ENCODE measurements around the gene SCO2.
"Not testable (repeated sequence)": the region's sequence is repeated elsewhere in the genome, so short reads cannot be mapped to it uniquely, and the experiment has no call there.

Gene SCO2

GRCh38 chr22:50522208-50522805, 3.1 kb downstream of the SCO2 start:
- Histone ChIP-seq H3K4me1 (ENCODE audit: control insufficient read depth, insufficient read depth, low read length) (peaks cover 23% of the 10 kb centered on the region), H3K36me3 (ENCODE audit: insufficient read depth, low read length) (peaks cover 53% of the 10 kb centered on the region), H3K4me2 (ENCODE audit: low read length) (no peak overlapping the region), H3K4me3 (ENCODE audit: low read length) (no peak overlapping the region), H3K9me3 (replicated peaks; ENCODE audit: low read length) (no peaks in the 10 kb centered on the region), H3K27me3 (ENCODE audit: control insufficient read depth, insufficient read depth, low read length) (no peaks in the 10 kb centered on the region), H3K9ac (ENCODE audit: low read depth, low read length) (no peak overlapping the region)

- no peak overlapping the region for H3K4me3 ChIP-seq (ENCODE audit: low read length)
- H3K36me3 ChIP-seq (ENCODE audit: insufficient read depth, low read length) = peaks cover 59% of the 10 kb centered on the region
- no peak overlapping the region for H3K9ac ChIP-seq (ENCODE audit: low read depth, low read length)
- H3K27me3 ChIP-seq (ENCODE audit: control insufficient read depth, insufficient read depth, low read length) = no peaks in the 10 kb centered on the region
- H3K4me2 ChIP-seq (ENCODE audit: low read length) = no peak overlapping the region
- no peaks in the 10 kb centered on the region for H3K9me3 ChIP-seq (replicated peaks; ENCODE audit: low read length)
- peaks cover 17% of the 10 kb centered on the region for H3K4me1 ChIP-seq (ENCODE audit: control insufficient read depth, insufficient read depth, low read length)
These were observed 3.7 kb downstream of the SCO2 start for GRCh38 chr22:50521710-50522109.

- Histone ChIP-seq H3K9ac (ENCODE audit: low read depth, low read length) (no peak overlapping the region), H3K36me3 (ENCODE audit: insufficient read depth, low read length) (peaks cover 63% of the 10 kb centered on the region), H3K4me2 (ENCODE audit: low read length) (no peak overlapping the region)
These were observed 4.5 kb downstream of the SCO2 start for GRCh38 chr22:50520826-50521453.

GRCh38 chr22:50520184-50520583, 5.2 kb downstream of the SCO2 start:
- not testable (repeated sequence) for H3K9ac ChIP-seq (ENCODE audit: low read depth, low read length); H3K4me2 ChIP-seq (ENCODE audit: low read length); H3K27me3 ChIP-seq (ENCODE audit: control insufficient read depth, insufficient read depth, low read length); H3K9me3 ChIP-seq (replicated peaks; ENCODE audit: low read length); H3K4me3 ChIP-seq (ENCODE audit: low read length)
- H3K36me3 ChIP-seq (ENCODE audit: insufficient read depth, low read length) = peaks cover 63% of the 10 kb centered on the region
- peaks cover 15% of the 10 kb centered on the region for H3K4me1 ChIP-seq (ENCODE audit: control insufficient read depth, insufficient read depth, low read length)

More at GRCh38 chr22:50520826-50521453, 4.5 kb downstream of the SCO2 start:
- H3K27me3 ChIP-seq (ENCODE audit: control insufficient read depth, insufficient read depth, low read length) = no peaks in the 10 kb centered on the region
- H3K9me3 ChIP-seq (replicated peaks; ENCODE audit: low read length) = no peaks in the 10 kb centered on the region
- peaks cover 15% of the 10 kb centered on the region for H3K4me1 ChIP-seq (ENCODE audit: control insufficient read depth, insufficient read depth, low read length)
- H3K4me3 ChIP-seq (ENCODE audit: low read length) = no peak overlapping the region

- H3K9me3 ChIP-seq (replicated peaks; ENCODE audit: low read length) = no peaks in the 10 kb centered on the region
- H3K4me2 ChIP-seq (ENCODE audit: low read length) = no peak overlapping the region
- peaks cover 7% of the 10 kb centered on the region for H3K4me1 ChIP-seq (ENCODE audit: control insufficient read depth, insufficient read depth, low read length)
- H3K36me3 ChIP-seq (ENCODE audit: insufficient read depth, low read length) = peaks cover 59% of the 10 kb centered on the region
- no peak overlapping the region for H3K9ac ChIP-seq (ENCODE audit: low read depth, low read length)
- H3K4me3 ChIP-seq (ENCODE audit: low read length) = no peak overlapping the region
- H3K27me3 ChIP-seq (ENCODE audit: control insufficient read depth, insufficient read depth, low read length) = no peaks in the 10 kb centered on the region
These were observed 6.2 kb downstream of the SCO2 start for GRCh38 chr22:50519151-50519550.

GRCh38 chr22:50518606-50519005, 6.8 kb downstream of the SCO2 start:
- Histone ChIP-seq H3K4me3 (ENCODE audit: low read length) (no peak overlapping the region), H3K9me3 (replicated peaks; ENCODE audit: low read length) (no peaks in the 10 kb centered on the region), H3K36me3 (ENCODE audit: insufficient read depth, low read length) (peaks cover 54% of the 10 kb centered on the region), H3K4me2 (ENCODE audit: low read length) (no peak overlapping the region), H3K9ac (ENCODE audit: low read depth, low read length) (no peak overlapping the region), H3K4me1 (ENCODE audit: control insufficient read depth, insufficient read depth, low read length) (peaks cover 1% of the 10 kb centered on the region), H3K27me3 (ENCODE audit: control insufficient read depth, insufficient read depth, low read length) (no peaks in the 10 kb centered on the region)

GRCh38 chr22:50517495-50518260, 7.7 kb downstream of the SCO2 start:
- no peak overlapping the region for H3K4me3 ChIP-seq (ENCODE audit: low read length)
- H3K27me3 ChIP-seq (ENCODE audit: control insufficient read depth, insufficient read depth, low read length) = no peaks in the 10 kb centered on the region
- no peak overlapping the region for H3K9ac ChIP-seq (ENCODE audit: low read depth, low read length)
- H3K9me3 ChIP-seq (replicated peaks; ENCODE audit: low read length) = no peaks in the 10 kb centered on the region
- H3K4me1 ChIP-seq (ENCODE audit: control insufficient read depth, insufficient read depth, low read length) = no peaks in the 10 kb centered on the region
- H3K36me3 ChIP-seq (ENCODE audit: insufficient read depth, low read length) = peaks cover 45% of the 10 kb centered on the region
- H3K4me2 ChIP-seq (ENCODE audit: low read length) = no peak overlapping the region

- Histone ChIP-seq H3K36me3 (ENCODE audit: insufficient read depth, low read length) (peaks cover 40% of the 10 kb centered on the region), H3K4me3 (ENCODE audit: low read length) (no peak overlapping the region), H3K4me2 (ENCODE audit: low read length) (no peak overlapping the region), H3K9ac (ENCODE audit: low read depth, low read length) (no peak overlapping the region), H3K9me3 (replicated peaks; ENCODE audit: low read length) (no peaks in the 10 kb centered on the region), H3K27me3 (ENCODE audit: control insufficient read depth, insufficient read depth, low read length) (no peaks in the 10 kb centered on the region), H3K4me1 (ENCODE audit: control insufficient read depth, insufficient read depth, low read length) (no peaks in the 10 kb centered on the region)
These were observed 8.5 kb downstream of the SCO2 start for GRCh38 chr22:50516891-50517290.

GRCh38 chr22:50516068-50516467, 9.3 kb downstream of the SCO2 start:
- Histone ChIP-seq H3K9me3 (replicated peaks; ENCODE audit: low read length) (no peaks in the 10 kb centered on the region), H3K4me3 (ENCODE audit: low read length) (no peak overlapping the region), H3K4me2 (ENCODE audit: low read length) (no peak overlapping the region), H3K27me3 (ENCODE audit: control insufficient read depth, insufficient read depth, low read length) (no peaks in the 10 kb centered on the region), H3K36me3 (ENCODE audit: insufficient read depth, low read length) (peaks cover 34% of the 10 kb centered on the region), H3K9ac (ENCODE audit: low read depth, low read length) (no peak overlapping the region), H3K4me1 (ENCODE audit: control insufficient read depth, insufficient read depth, low read length) (no peaks in the 10 kb centered on the region)

GRCh38 chr22:50513175-50513574, 12.2 kb downstream of the SCO2 start:
- H3K36me3 ChIP-seq (ENCODE audit: insufficient read depth, low read length) = peaks cover 18% of the 10 kb centered on the region
- peaks cover 11% of the 10 kb centered on the region for H3K4me1 ChIP-seq (ENCODE audit: control insufficient read depth, insufficient read depth, low read length)
- H3K9ac ChIP-seq (ENCODE audit: low read depth, low read length) = no peak overlapping the region
- H3K4me3 ChIP-seq (ENCODE audit: low read length) = no peak overlapping the region
- H3K9me3 ChIP-seq (replicated peaks; ENCODE audit: low read length) = no peaks in the 10 kb centered on the region
- no peaks in the 10 kb centered on the region for H3K27me3 ChIP-seq (ENCODE audit: control insufficient read depth, insufficient read depth, low read length)
- no peak overlapping the region for H3K4me2 ChIP-seq (ENCODE audit: low read length)

GRCh38 chr22:50508897-50509296, 16.5 kb downstream of the SCO2 start:
- Histone ChIP-seq H3K27me3 (ENCODE audit: control insufficient read depth, insufficient read depth, low read length) (no peaks in the 10 kb centered on the region), H3K4me3 (ENCODE audit: low read length) (peak overlapping the region; percentile 100), H3K4me1 (ENCODE audit: control insufficient read depth, insufficient read depth, low read length) (peaks cover 17% of the 10 kb centered on the region), H3K36me3 (ENCODE audit: insufficient read depth, low read length) (peaks cover 15% of the 10 kb centered on the region), H3K9me3 (replicated peaks; ENCODE audit: low read length) (no peaks in the 10 kb centered on the region), H3K9ac (ENCODE audit: low read depth, low read length) (peak overlapping the region; percentile 84), H3K4me2 (ENCODE audit: low read length) (peak overlapping the region; percentile 96)

Measured in skeletal muscle satellite cell (primary cell).